Measurements from ENCODE around the gene RBPJL. TPM values are rescaled to one million over a fixed set of nuclear protein-coding genes. Genes with fewer than 3 reads are reported as not detected.

Gene RBPJL
- total RNA-seq, 1 experiment from 2014 or later: not detected

DNA sequence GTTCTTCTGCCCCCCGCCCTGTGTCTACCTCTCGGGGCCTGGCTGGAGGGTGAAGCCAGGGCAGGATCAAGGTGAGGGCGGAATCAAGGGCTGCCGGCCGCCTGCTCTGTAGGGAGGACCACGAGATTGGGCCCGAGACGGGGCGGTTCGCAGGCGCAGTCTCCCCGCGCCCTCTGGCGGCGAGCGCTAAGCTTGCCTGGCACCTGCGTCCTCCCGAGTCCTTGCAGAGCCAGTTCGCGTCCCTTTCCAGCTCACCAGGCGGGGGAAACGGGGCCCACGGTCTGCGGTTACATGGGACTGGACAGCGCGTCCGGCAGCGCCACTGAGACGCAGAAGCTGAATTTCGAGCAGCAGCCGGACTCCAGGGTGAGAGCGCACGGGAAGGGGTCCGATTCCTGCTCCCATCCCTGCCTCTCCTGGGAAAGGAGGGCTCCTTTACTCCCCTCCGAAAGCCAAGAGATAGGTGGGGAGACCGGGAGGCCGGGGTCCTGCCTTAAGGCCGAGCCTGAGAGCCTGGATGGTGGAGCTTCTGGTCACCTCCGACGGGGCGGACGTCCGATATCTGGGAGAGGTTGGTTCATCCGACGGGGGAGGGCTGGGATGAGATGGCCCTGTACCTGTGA lies 5.1 kb downstream of the RBPJL start:
- DNase-seq (ENCODE audit: low read depth, low spot score) (peak; percentile 47), ATAC-seq (peak; percentile 97)
- Histone ChIP-seq H2AFZ (ENCODE audit: low read depth, low read length, poor library complexity, severe bottlenecking) (peak overlapping the region; percentile 92), H3K9me3 (ENCODE audit: control insufficient read depth in 1 of 2, insufficient read depth in 1 of 2, low read depth in 1 of 2, low read length in 2 of 2) (no peaks in the 10 kb centered on the region), H3K4me2 (ENCODE audit: low read length) (peak overlapping the region; percentile 53), H3K36me3 (ENCODE audit: control insufficient read depth in 1 of 2, insufficient read depth in 2 of 2, low read length in 2 of 2) (no peaks in the 10 kb centered on the region), H3K4me3 (replicated peaks in 1 of 2; ENCODE audit: low read depth in 1 of 2, low read length in 2 of 2) (no peak overlapping the region), H3K4me1 (ENCODE audit: control insufficient read depth in 1 of 2, insufficient read depth in 2 of 2, low read length in 2 of 2) (peaks cover 0 to 10% of the 10 kb centered on the region in 2 experiments; a peak in 2 of 4 replicates), H3K27ac (ENCODE audit: low read depth, low read length) (no peak overlapping the region), H3K9me2 (ENCODE audit: insufficient read depth) (no peaks in the 10 kb centered on the region), H3K79me2 (ENCODE audit: insufficient read depth, low read length) (no peaks in the 10 kb centered on the region), H3K9ac (ENCODE audit: low read length) (no peak overlapping the region), H4K20me1 (ENCODE audit: insufficient read depth) (no peaks in the 10 kb centered on the region), H3K27me3 (ENCODE audit: insufficient read depth, low read length) (no peaks in the 10 kb centered on the region)
- ChIA-PET RAD21 (ENCODE audit: low non-redundant PET in 1 of 2, low total read pairs in 2 of 2, uncharacterized antibody in 2 of 2, unreplicated experiment in 2 of 2) (interaction anchor here in 1 of 2 experiments (0.9 kb wide), 2 partner anchors 125 to 268 kb away, joined by 3 read pairs; no protein-coding TSS in a partner anchor), CTCF (interaction anchor here (0.6 to 1.7 kb wide), 20 partner anchors 8 to 469 kb away, joined by 3 to 15 read pairs (median 4); partner anchors contain the start of gene SYS1), POLR2A (interaction anchor here (1.1 kb wide), 1 partner anchor 125 kb away, joined by 5 read pairs; no protein-coding TSS in a partner anchor)
- TF ChIP-seq, protein P1, sequence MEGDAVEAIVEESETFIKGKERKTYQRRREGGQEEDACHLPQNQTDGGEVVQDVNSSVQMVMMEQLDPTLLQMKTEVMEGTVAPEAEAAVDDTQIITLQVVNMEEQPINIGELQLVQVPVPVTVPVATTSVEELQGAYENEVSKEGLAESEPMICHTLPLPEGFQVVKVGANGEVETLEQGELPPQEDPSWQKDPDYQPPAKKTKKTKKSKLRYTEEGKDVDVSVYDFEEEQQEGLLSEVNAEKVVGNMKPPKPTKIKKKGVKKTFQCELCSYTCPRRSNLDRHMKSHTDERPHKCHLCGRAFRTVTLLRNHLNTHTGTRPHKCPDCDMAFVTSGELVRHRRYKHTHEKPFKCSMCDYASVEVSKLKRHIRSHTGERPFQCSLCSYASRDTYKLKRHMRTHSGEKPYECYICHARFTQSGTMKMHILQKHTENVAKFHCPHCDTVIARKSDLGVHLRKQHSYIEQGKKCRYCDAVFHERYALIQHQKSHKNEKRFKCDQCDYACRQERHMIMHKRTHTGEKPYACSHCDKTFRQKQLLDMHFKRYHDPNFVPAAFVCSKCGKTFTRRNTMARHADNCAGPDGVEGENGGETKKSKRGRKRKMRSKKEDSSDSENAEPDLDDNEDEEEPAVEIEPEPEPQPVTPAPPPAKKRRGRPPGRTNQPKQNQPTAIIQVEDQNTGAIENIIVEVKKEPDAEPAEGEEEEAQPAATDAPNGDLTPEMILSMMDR (IDR thresholded peaks at IDR 0.05 in 2 of 3, conservative IDR thresholded peaks at IDR 0.05 in 1 of 3; ENCODE audit: borderline replicate concordance in 1 of 3, insufficient read depth in 1 of 3, low read depth in 2 of 3, low read length in 2 of 3): peak; percentile 61 to 96 (median 84); a peak in 5 of 6 replicates
- TF ChIP-seq, protein P2, sequence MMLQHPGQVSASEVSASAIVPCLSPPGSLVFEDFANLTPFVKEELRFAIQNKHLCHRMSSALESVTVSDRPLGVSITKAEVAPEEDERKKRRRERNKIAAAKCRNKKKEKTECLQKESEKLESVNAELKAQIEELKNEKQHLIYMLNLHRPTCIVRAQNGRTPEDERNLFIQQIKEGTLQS (IDR thresholded peaks at IDR 0.05): no peak
- TF ChIP-seq SIN3A (IDR thresholded peaks at IDR 0.05; ENCODE audit: low read depth) (no peak), TCF7L2 (IDR thresholded peaks at IDR 0.05; ENCODE audit: borderline replicate concordance, extremely low read depth, insufficient read depth, insufficient read length) (peak; percentile 37), SP1 (IDR thresholded peaks at IDR 0.05; ENCODE audit: low read depth) (no peak), POLR2AphosphoS5 (IDR thresholded peaks at IDR 0.05; ENCODE audit: low read depth, low read length) (no peak), FOSL1 (IDR thresholded peaks at IDR 0.05; ENCODE audit: low read depth) (no peak), RAD21 (IDR thresholded peaks at IDR 0.05; ENCODE audit: low read depth) (peak; percentile 75), JUND (IDR thresholded peaks at IDR 0.05) (no peak), EGR1 (IDR thresholded peaks at IDR 0.05; ENCODE audit: low read depth) (no peak), ZNF274 (IDR thresholded peaks at IDR 0.05; ENCODE audit: low read depth, low read length) (no peak), SRF (IDR thresholded peaks at IDR 0.05; ENCODE audit: low read depth) (no peak), EZH2phosphoT487 (IDR thresholded peaks at IDR 0.05; ENCODE audit: borderline replicate concordance) (no peak), EZH2 (IDR thresholded peaks at IDR 0.05) (no peak)
- TF ChIP-seq, protein P3, sequence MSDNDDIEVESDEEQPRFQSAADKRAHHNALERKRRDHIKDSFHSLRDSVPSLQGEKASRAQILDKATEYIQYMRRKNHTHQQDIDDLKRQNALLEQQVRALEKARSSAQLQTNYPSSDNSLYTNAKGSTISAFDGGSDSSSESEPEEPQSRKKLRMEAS (IDR thresholded peaks at IDR 0.05): peak; percentile 36; the same call in 1 of the 2 replicates
- intact Hi-C loops (cut with micrococcal nuclease): loop anchor here (5.0 kb wide), 1 partner anchor 269 kb away; no protein-coding TSS in a partner anchor
- BruUV-seq (replicated peaks): no TSS peak
